NB4 (cell line): ENCODE measurements around the gene ATOH8.

Experiments
- DNase-seq: peaks from one replicate; pipeline ENCODE4 v3.0.0; 2010; ENCODE audit warnings: low read depth
- H3K4me3 ChIP-seq: one replicate; pipeline ENCODE4 v1.5.1; 2011; ENCODE audit warnings: mild to moderate bottlenecking, low read depth, low read length, moderate library complexity
- MAX ChIP-seq: IDR thresholded peaks from 2 replicates; pipeline ENCODE4 v1.6.1; 2011; ENCODE audit warnings: low read depth, low read length
- MYC ChIP-seq: IDR thresholded peaks from 2 replicates; pipeline ENCODE4 v1.6.1; 2011; ENCODE audit warnings: low read depth, low read length
- POLR2A ChIP-seq: IDR thresholded peaks from 2 replicates; pipeline ENCODE4 v1.6.1; 2011; ENCODE audit warnings: mild to moderate bottlenecking; ENCODE audit not compliant: insufficient read length; ENCODE audit errors: extremely low read depth
- TF ChIP-seq, protein P1 (sequence below): IDR thresholded peaks from one replicate; pipeline ENCODE4 v1.5.1; 2012; ENCODE audit warnings: low read depth, low read length

ATOH8 gene

DNA sequence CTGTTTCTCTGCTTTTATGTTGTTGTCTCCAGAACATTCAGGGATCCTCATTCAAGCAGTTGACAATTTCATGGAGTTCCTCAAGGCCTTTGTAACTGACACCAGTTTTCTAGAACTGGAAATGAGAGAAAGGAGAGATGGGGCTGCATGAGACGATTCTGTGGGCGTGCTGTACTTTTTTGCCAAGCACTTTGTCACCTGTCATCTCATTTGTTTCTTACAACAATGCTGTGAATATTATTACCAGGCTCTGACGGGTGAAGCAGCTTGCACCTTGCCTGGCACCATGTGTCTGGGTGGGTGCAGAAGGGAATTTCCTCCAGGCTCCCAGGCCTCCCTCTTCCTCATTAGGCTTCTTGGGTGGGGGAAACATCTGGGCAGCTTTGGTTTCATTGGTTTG is 22.2 kb upstream of the ATOH8 start:
- no peak overlapping the region for H3K4me3 ChIP-seq
- TF ChIP-seq, protein P1, sequence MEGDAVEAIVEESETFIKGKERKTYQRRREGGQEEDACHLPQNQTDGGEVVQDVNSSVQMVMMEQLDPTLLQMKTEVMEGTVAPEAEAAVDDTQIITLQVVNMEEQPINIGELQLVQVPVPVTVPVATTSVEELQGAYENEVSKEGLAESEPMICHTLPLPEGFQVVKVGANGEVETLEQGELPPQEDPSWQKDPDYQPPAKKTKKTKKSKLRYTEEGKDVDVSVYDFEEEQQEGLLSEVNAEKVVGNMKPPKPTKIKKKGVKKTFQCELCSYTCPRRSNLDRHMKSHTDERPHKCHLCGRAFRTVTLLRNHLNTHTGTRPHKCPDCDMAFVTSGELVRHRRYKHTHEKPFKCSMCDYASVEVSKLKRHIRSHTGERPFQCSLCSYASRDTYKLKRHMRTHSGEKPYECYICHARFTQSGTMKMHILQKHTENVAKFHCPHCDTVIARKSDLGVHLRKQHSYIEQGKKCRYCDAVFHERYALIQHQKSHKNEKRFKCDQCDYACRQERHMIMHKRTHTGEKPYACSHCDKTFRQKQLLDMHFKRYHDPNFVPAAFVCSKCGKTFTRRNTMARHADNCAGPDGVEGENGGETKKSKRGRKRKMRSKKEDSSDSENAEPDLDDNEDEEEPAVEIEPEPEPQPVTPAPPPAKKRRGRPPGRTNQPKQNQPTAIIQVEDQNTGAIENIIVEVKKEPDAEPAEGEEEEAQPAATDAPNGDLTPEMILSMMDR = no peak
- TF ChIP-seq POLR2A = no peak
- DNase-seq = no peak

- TF ChIP-seq, protein P1 = no peak
- TF ChIP-seq POLR2A (no peak), MYC (no peak), MAX (no peak)
- no peak overlapping the region for H3K4me3 ChIP-seq
- DNase-seq = no peak
Measured at GRCh38 chr2:85732467-85733120, 21.2 kb upstream of the ATOH8 start.

DNA sequence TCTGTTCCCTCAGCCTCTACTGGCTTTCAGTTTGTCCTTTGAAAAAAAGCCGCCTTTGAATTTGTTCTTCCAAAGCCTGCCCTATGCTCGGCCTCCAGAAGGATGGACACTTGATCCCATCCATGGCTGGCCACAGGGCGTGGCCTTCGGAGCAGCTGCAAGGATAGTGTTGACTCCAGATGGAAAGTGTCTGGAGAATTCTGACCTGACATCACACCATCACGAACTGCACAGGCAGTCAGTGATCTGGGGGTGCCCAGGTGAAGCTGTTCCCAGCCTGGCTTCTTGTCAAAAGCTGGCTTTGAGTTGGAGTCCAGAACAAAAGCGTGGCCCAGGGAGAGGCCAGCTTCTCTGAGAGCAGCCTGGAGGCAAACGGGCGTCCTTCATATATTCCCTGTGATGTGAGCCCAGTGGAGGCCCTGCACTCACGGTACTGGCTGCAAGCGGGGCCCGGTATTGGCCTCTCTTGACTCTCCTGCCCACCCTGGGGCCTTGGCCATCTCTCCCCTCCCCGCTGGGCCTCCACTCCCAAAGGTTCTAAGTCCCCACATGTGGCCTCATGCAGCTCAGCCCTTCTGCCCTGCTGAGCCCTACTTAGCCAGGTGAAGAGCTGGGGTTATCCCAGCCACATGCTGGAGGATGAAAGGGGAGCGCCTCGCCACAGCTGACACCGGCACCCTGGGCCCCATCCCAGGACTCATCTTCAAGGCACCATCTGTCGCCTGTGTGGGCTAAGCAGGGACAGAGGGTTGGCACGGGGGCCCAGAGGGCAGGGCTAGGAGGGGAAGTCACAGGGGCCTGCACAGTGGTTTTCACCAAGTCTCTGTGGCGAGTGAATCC is 20.4 kb upstream of the ATOH8 start:
- DNase-seq = no peak
- no peak overlapping the region for H3K4me3 ChIP-seq
- TF ChIP-seq POLR2A (no peak), MAX (no peak), MYC (no peak)
- TF ChIP-seq, protein P1 = no peak

DNA sequence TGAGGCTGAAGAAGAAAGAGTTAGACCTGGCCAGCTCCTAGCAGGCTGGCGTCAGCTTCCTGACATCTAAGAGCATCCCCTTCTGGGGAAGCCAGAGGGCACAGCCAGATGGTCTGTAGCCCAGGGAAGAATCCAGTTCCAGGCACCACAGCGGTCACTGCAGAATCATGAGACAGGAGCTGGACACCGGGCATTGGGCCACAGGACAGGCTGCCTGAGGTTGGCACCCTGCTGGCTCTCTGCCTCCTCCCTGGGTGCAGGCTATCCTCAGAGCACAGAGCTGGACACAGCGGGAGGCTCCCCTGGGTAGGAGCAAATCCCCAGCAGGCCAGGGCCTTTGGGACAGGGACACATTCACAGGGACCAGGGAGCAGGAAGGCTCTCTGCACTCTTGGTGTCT is 19.8 kb upstream of the ATOH8 start:
- DNase-seq = no peak
- H3K4me3 ChIP-seq = no peak overlapping the region
- no peak for TF ChIP-seq POLR2A
- TF ChIP-seq, protein P1 = no peak
- TF ChIP-seq MAX = no peak

- TF ChIP-seq MYC (no peak), MAX (no peak), POLR2A (no peak)
- TF ChIP-seq, protein P1 = no peak
- H3K4me3 ChIP-seq = no peak overlapping the region
- DNase-seq = no peak
Measured at GRCh38 chr2:85734942-85735608, 18.7 kb upstream of the ATOH8 start.
